Adrenal gland (tissue), 12 donors: ENCODE results near the gene MFAP3L. TPM values are rescaled to one million over a fixed set of nuclear protein-coding genes. Genes with fewer than 3 reads are reported as not detected.

Source experiments
- DNase-seq, 7 donors: peaks; one replicate each; pipeline ENCODE4 v3.0.0-alpha.2; 2019 to 2020
- H3K27ac ChIP-seq, 5 donors: fragments of 200-600 bp; sonication (generic) in 4 of 5; 1 replicate in 3 of 5; 2 replicates in 2 of 5; pipeline versions ENCODE4 v1.5.1 to v1.8.0; 2016 to 2020; ENCODE audit warnings: mild to moderate bottlenecking in 1 of 5
- H3K27me3 ChIP-seq: fragments of 200-600 bp; 2 replicates; pipeline ENCODE4 v1.8.0; 2021
- H3K36me3 ChIP-seq, 2 donors: fragments of 200-600 bp; replicated peaks in 1 of 2; 1 replicate in 1 of 2; 2 replicates in 1 of 2; pipeline versions ENCODE4 v1.5.1 to v1.8.0; 2018 to 2022
- H3K4me1 ChIP-seq, 2 donors: fragments of 200-600 bp; replicated peaks in 1 of 2; 1 replicate in 1 of 2; 2 replicates in 1 of 2; pipeline versions ENCODE4 v1.5.1 to v1.8.0; 2018 to 2021
- H3K4me3 ChIP-seq, 4 donors: fragments of 200-600 bp; sonication (generic) in 3 of 4; one replicate each; pipeline ENCODE4 v1.5.1; 2016 to 2018
- H3K9me3 ChIP-seq, 3 donors: fragments of 200-600 bp; sonication (generic) in 1 of 3; replicated peaks in 1 of 3; 1 replicate in 2 of 3; 2 replicates in 1 of 3; pipeline versions ENCODE4 v1.5.1 to v1.8.0; 2016 to 2021
- CTCF ChIP-seq, 6 experiments: fragments of 450-650 bp in 4 of 6; fragments of 200-600 bp in 2 of 6; sonication (generic) in 1 of 6; IDR thresholded peaks; 1 replicate in 5 of 6; 2 replicates in 1 of 6; pipeline versions ENCODE4 v1.5.1 to v1.8.0; 2016 to 2021; ENCODE audit warnings: antibody characterized with exemption in 6 of 6, mild to moderate bottlenecking in 2 of 6, moderate library complexity in 1 of 6
- POLR2A ChIP-seq, 2 donors: fragments of 450-650 bp; IDR thresholded peaks; one replicate each; pipeline ENCODE4 v1.6.1; 2017; ENCODE audit warnings: antibody characterized with exemption in 2 of 2, mild to moderate bottlenecking in 2 of 2, moderate library complexity in 1 of 2
- WGBS, 4 donors: extraction: QIAGEN DNeasy Blood & Tissue Kit in 2 of 4; methylation state at CpG; one replicate each; pipeline versions ENCODE4 v1.1.5 to v1.1.7; 2013 to 2017; 5-methylcytosine and 5-hydroxymethylcytosine counted together
- intact Hi-C, 2 donors: fragments of 100-400 bp; cut with DNase I; formaldehyde crosslinking; loops; one replicate each; pipeline versions ENCODE4 v1.14.1 to v1.15.0; 2022 to 2023
- polyA plus RNA-seq, 3 donors: library from polyadenylated mRNA; stranded (reverse); fragments of 200-250 nt in 2 of 3; fragments of 350-450 nt in 1 of 3; fragmentation: Illumina TruSeq in 1 of 3; extraction: RNeasy Lipid Tissue Mini Kit (QIAGEN cat#74804) in 1 of 3; gene quantifications; one replicate each; pipeline ENCODE4 v1.2.3, GENCODE V29; 2013 to 2014
- total RNA-seq, 9 donors: library from RNA; depleted of rRNA in 4 of 9; stranded (reverse); fragments of >200 nt in 4 of 9; fragments of 120-200 nt in 1 of 9; fragmentation: NEBNext Ultra II Directional in 1 of 9; extraction: Animal tissue kit (Norgen Biotek cat#: 25700) in 1 of 9; gene quantifications; one replicate each; pipeline versions ENCODE4 v1.1.0 to v1.2.4, GENCODE V29; 2013 to 2023
- donor health status: healthy with polysubstance abuse.
- donor health status: Bipolar disorder and iron deficiency.
- donor health status: DM: yes; HTN: yes; CAD: no.
- donor health status: DM: no; HTN: no; CAD: no.
- donor health status: DM: no; HTN: no; CAD: no.
- donor health status: DM: yes; HTN: yes; CAD: no.

The MFAP3L gene
- total and polyA plus RNA-seq, 12 donors: 0.94 to 13.7 (median 3.8) TPM

- Histone ChIP-seq H3K27me3 (no peaks in the 10 kb centered on the region), H3K4me3 (no peak overlapping the region), H3K27ac (no peak overlapping the region), H3K4me1 (no peaks in the 10 kb centered on the region), H3K36me3 (no peaks in the 10 kb centered on the region), H3K9me3 (no peaks in the 10 kb centered on the region)
- 87 to 92% (median 89%) methylated on average over 12 of the region's 12 CpGs for WGBS, 4 donors
- intact Hi-C loops: no loop called here
- TF ChIP-seq POLR2A (IDR thresholded peaks at IDR 0.05): no peak
- TF ChIP-seq CTCF (IDR thresholded peaks at IDR 0.05): no peak
- no peak for DNase-seq
These were observed 22.8 kb downstream of the MFAP3L start for GRCh38 chr4:170003071-170004070.

- TF ChIP-seq POLR2A (IDR thresholded peaks at IDR 0.05): no peak
- TF ChIP-seq CTCF (IDR thresholded peaks at IDR 0.05): no peak
- WGBS, 4 donors: 78 to 93% (median 82%) methylated on average over 4 to 5 of the region's 5 CpGs
- Histone ChIP-seq H3K4me1 (no peaks in the 10 kb centered on the region), H3K36me3 (no peaks in the 10 kb centered on the region), H3K27ac (no peak overlapping the region), H3K27me3 (no peaks in the 10 kb centered on the region), H3K9me3 (no peaks in the 10 kb centered on the region), H3K4me3 (no peak overlapping the region)
- no peak for DNase-seq
- intact Hi-C loops: no loop called here
These were observed 24.4 kb downstream of the MFAP3L start for GRCh38 chr4:170001745-170002267.

GRCh38 chr4:170001011-170001744, 25.0 kb downstream of the MFAP3L start:
- no peak overlapping the region for H3K4me3 ChIP-seq
- no peak overlapping the region for H3K27ac ChIP-seq
- no peak for TF ChIP-seq POLR2A (IDR thresholded peaks at IDR 0.05)
- no peak for TF ChIP-seq CTCF (IDR thresholded peaks at IDR 0.05)
- H3K9me3 ChIP-seq: no peaks in the 10 kb centered on the region
- WGBS, 4 donors: 67 to 84% (median 80%) methylated on average over 3 of the region's 3 CpGs
- no peaks in the 10 kb centered on the region for H3K27me3 ChIP-seq
- no peaks in the 10 kb centered on the region for H3K36me3 ChIP-seq
- no peak for DNase-seq
- H3K4me1 ChIP-seq: no peaks in the 10 kb centered on the region
- intact Hi-C loops: no loop called here

- 74 to 83% (median 79%) methylated on average over 2 of the region's 2 CpGs for WGBS, 4 donors
- H3K4me3 ChIP-seq: no peak overlapping the region
These were observed 26.3 kb downstream of the MFAP3L start for GRCh38 chr4:169999923-170000322.

More at GRCh38 chr4:169999923-170000322, 26.3 kb downstream of the MFAP3L start:
- DNase-seq: no peak
- no peak overlapping the region for H3K27ac ChIP-seq
- no peaks in the 10 kb centered on the region for H3K27me3 ChIP-seq
- no peak for TF ChIP-seq POLR2A (IDR thresholded peaks at IDR 0.05)
- no peak for TF ChIP-seq CTCF (IDR thresholded peaks at IDR 0.05)
- intact Hi-C loops: no loop called here
- H3K36me3 ChIP-seq: no peaks in the 10 kb centered on the region
- no peaks in the 10 kb centered on the region for H3K4me1 ChIP-seq
- H3K9me3 ChIP-seq: no peaks in the 10 kb centered on the region
